CD14-positive monocyte (primary cell): ENCODE results near the gene PGM5. TPM values are rescaled to one million over a fixed set of nuclear protein-coding genes. Genes with fewer than 3 reads are reported as not detected.
A peak's percentile ranks its signal among the peaks of the same experiment; 100 is the strongest.

Source experiments
- DNase-seq, 3 donors: peaks; one replicate each; pipeline ENCODE4 v3.0.0-alpha.2; 2011 to 2022
- H2AFZ ChIP-seq: 2 replicates; pipeline ENCODE4 v1.6.0; 2012; ENCODE audit warnings: mild to moderate bottlenecking, low read depth, low read length, inconsistent platforms; ENCODE audit not compliant: insufficient read depth, poor library complexity, severe bottlenecking
- H3K27ac ChIP-seq, 2 donors: 1 replicate in 1 of 2; 2 replicates in 1 of 2; pipeline ENCODE4 v1.5.1; 2012 to 2013; ENCODE audit warnings: low read length in 2 of 2, control low read depth in 1 of 2, inconsistent platforms in 1 of 2, low read depth in 1 of 2, mild to moderate bottlenecking in 1 of 2
- H3K27me3 ChIP-seq, 2 donors: one replicate each; pipeline versions ENCODE4 v1.6.0 to v1.6.1; 2011 to 2013; ENCODE audit warnings: low read length in 2 of 2; ENCODE audit not compliant: control insufficient read depth in 2 of 2, insufficient read depth in 2 of 2
- H3K36me3 ChIP-seq, 2 donors: replicated peaks in 1 of 2; 1 replicate in 1 of 2; 2 replicates in 1 of 2; pipeline versions ENCODE4 v1.5.1 to v1.6.1; 2012 to 2013; ENCODE audit warnings: low read length in 2 of 2, control low read depth in 1 of 2, inconsistent platforms in 1 of 2, mild to moderate bottlenecking in 1 of 2; ENCODE audit not compliant: insufficient read depth in 2 of 2, control insufficient read depth in 1 of 2
- H3K4me1 ChIP-seq, 2 donors: 1 replicate in 1 of 2; 2 replicates in 1 of 2; pipeline versions ENCODE4 v1.5.1 to v1.6.1; 2012 to 2013; ENCODE audit warnings: low read length in 2 of 2, control low read depth in 1 of 2, inconsistent platforms in 1 of 2, mild to moderate bottlenecking in 1 of 2, moderate library complexity in 1 of 2; ENCODE audit not compliant: insufficient read depth in 2 of 2, control insufficient read depth in 1 of 2
- H3K4me2 ChIP-seq: replicated peaks from 2 replicates; pipeline ENCODE3; 2012; ENCODE audit warnings: low read length, moderate library complexity, mild to moderate bottlenecking; ENCODE audit not compliant: poor library complexity, severe bottlenecking; ENCODE audit errors: extremely low read depth
- H3K4me3 ChIP-seq, 3 experiments: fragments of 200-600 bp in 1 of 3; sonication (generic) in 1 of 3; replicated peaks in 1 of 3; 1 replicate in 2 of 3; 2 replicates in 1 of 3; pipeline ENCODE4 v1.5.1; 2011 to 2013; ENCODE audit warnings: low read length in 3 of 3, mild to moderate bottlenecking in 3 of 3, control low read depth in 2 of 3, low read depth in 2 of 3, inconsistent platforms in 1 of 3, moderate library complexity in 1 of 3
- H3K79me2 ChIP-seq: 2 replicates; pipeline ENCODE4 v1.6.0; 2012; ENCODE audit warnings: mild to moderate bottlenecking, control low read depth, inconsistent platforms, low read length, moderate library complexity; ENCODE audit not compliant: insufficient read depth
- H3K9ac ChIP-seq: 2 replicates; pipeline ENCODE4 v1.6.0; 2017; ENCODE audit warnings: low read length, mild to moderate bottlenecking; ENCODE audit not compliant: insufficient read depth, poor library complexity, severe bottlenecking
- H3K9me3 ChIP-seq, 2 donors: replicated peaks in 1 of 2; 1 replicate in 1 of 2; 2 replicates in 1 of 2; pipeline versions ENCODE4 v1.5.1 to v1.6.1; 2012 to 2013; ENCODE audit warnings: low read length in 2 of 2, control low read depth in 1 of 2; ENCODE audit not compliant: control insufficient read depth in 1 of 2, insufficient read depth in 1 of 2
- H4K20me1 ChIP-seq: 2 replicates; pipeline ENCODE4 v1.6.0; 2012; ENCODE audit warnings: mild to moderate bottlenecking, low read length, control low read depth, moderate library complexity; ENCODE audit not compliant: insufficient read depth
- H3K27ac Mint-ChIP-seq, 7 donors: one replicate each; pipeline ENCODE4 v1.8.0; 2020; ENCODE audit warnings: mild to moderate bottlenecking in 7 of 7, mixed read lengths in 7 of 7, moderate library complexity in 6 of 7, inconsistent platforms in 2 of 7
- H3K27me3 Mint-ChIP-seq, 3 donors: one replicate each; pipeline ENCODE4 v1.8.0; 2021 to 2022; ENCODE audit warnings: low read depth in 3 of 3, mild to moderate bottlenecking in 3 of 3, mixed read lengths in 3 of 3, moderate library complexity in 3 of 3, inconsistent platforms in 1 of 3
- H3K36me3 Mint-ChIP-seq, 2 donors: one replicate each; pipeline ENCODE4 v1.8.0; 2020; ENCODE audit warnings: mixed read lengths in 2 of 2, inconsistent platforms in 1 of 2, mild to moderate bottlenecking in 1 of 2
- H3K4me1 Mint-ChIP-seq: one replicate; pipeline ENCODE4 v1.8.0; 2020; ENCODE audit warnings: mild to moderate bottlenecking, mixed read lengths
- H3K4me3 Mint-ChIP-seq, 2 donors: one replicate each; pipeline ENCODE4 v1.8.0; 2020; ENCODE audit warnings: mild to moderate bottlenecking in 2 of 2, mixed read lengths in 2 of 2, moderate library complexity in 1 of 2
- H3K9me3 Mint-ChIP-seq, 7 donors: one replicate each; pipeline ENCODE4 v1.8.0; 2020 to 2022; ENCODE audit warnings: mixed read lengths in 7 of 7, mild to moderate bottlenecking in 6 of 7, moderate library complexity in 6 of 7, inconsistent platforms in 2 of 7
- WGBS: methylation state at CpG from one replicate; pipeline ENCODE4 v1.1.5; 2013; ENCODE audit warnings: missing lambda C conversion rate; ENCODE audit not compliant: insufficient coverage; 5-methylcytosine and 5-hydroxymethylcytosine counted together
- intact Hi-C, 2 donors: fragments of 100-400 bp; cut with micrococcal nuclease; formaldehyde crosslinking; loops; one replicate each; pipeline versions ENCODE4 v1.15.0 to v1.15.1; 2023
- polyA plus RNA-seq, 3 donors: library from polyadenylated mRNA; depleted of rRNA in 1 of 3; unstranded in 2 of 3; stranded (reverse) in 1 of 3; fragments of 300-500 nt in 2 of 3; fragments of >200 nt in 1 of 3; fragmentation: Illumina TruSeq in 2 of 3; gene quantifications; 1 replicate in 2 of 3; 2 replicates in 1 of 3; pipeline ENCODE4 v1.2.3, GENCODE V29; 2012 to 2021
- TF ChIP-seq, protein P1 (sequence below): fragments of 200-600 bp; IDR thresholded peaks from one replicate; pipeline ENCODE4 v1.8.0; 2022; ENCODE audit warnings: antibody characterized with exemption, mild to moderate bottlenecking

PGM5 gene
- polyA plus RNA-seq, 3 donors: 0.35 to 1.2 (median 1.1) TPM

- intact Hi-C loops: no loop called here
- Histone ChIP-seq H3K79me2 (no peaks in the 10 kb centered on the region), H3K27ac (no peak overlapping the region), H3K9me3 (no peaks in the 10 kb centered on the region), H3K4me2 (no peak overlapping the region), H3K4me3 (no peak overlapping the region), H3K4me1 (no peaks in the 10 kb centered on the region), H3K27me3 (no peaks in the 10 kb centered on the region), H3K9ac (no peak overlapping the region), H4K20me1 (no peaks in the 10 kb centered on the region), H2AFZ (no peak overlapping the region), H3K36me3 (no peaks in the 10 kb centered on the region)
- 100% methylated on average over 2 of the region's 3 CpGs for whole genome bisulfite sequencing
- Mint-ChIP-seq H3K9me3 (peaks cover 0 to 3% (median 0%) of the 10 kb centered on the region in 7 donors), H3K36me3 (no peaks in the 10 kb centered on the region), H3K27me3 (peaks cover 2 to 4% (median 2%) of the 10 kb centered on the region in 3 donors), H3K4me3 (no peak overlapping the region), H3K27ac (no peak overlapping the region), H3K4me1 (no peaks in the 10 kb centered on the region)
- TF ChIP-seq, protein P1, sequence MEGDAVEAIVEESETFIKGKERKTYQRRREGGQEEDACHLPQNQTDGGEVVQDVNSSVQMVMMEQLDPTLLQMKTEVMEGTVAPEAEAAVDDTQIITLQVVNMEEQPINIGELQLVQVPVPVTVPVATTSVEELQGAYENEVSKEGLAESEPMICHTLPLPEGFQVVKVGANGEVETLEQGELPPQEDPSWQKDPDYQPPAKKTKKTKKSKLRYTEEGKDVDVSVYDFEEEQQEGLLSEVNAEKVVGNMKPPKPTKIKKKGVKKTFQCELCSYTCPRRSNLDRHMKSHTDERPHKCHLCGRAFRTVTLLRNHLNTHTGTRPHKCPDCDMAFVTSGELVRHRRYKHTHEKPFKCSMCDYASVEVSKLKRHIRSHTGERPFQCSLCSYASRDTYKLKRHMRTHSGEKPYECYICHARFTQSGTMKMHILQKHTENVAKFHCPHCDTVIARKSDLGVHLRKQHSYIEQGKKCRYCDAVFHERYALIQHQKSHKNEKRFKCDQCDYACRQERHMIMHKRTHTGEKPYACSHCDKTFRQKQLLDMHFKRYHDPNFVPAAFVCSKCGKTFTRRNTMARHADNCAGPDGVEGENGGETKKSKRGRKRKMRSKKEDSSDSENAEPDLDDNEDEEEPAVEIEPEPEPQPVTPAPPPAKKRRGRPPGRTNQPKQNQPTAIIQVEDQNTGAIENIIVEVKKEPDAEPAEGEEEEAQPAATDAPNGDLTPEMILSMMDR: peak; percentile 3
- DNase-seq: no peak
Observed at GRCh38 chr9:68417762-68418161, 61.4 kb downstream of the PGM5 start.

- Histone ChIP-seq H3K27ac (no peak overlapping the region), H2AFZ (no peak overlapping the region), H3K36me3 (no peaks in the 10 kb centered on the region), H4K20me1 (no peaks in the 10 kb centered on the region), H3K79me2 (no peaks in the 10 kb centered on the region), H3K4me1 (no peaks in the 10 kb centered on the region), H3K9ac (no peak overlapping the region), H3K27me3 (no peaks in the 10 kb centered on the region), H3K4me3 (no peak overlapping the region), H3K9me3 (no peaks in the 10 kb centered on the region), H3K4me2 (no peak overlapping the region)
- Mint-ChIP-seq H3K4me3 (no peak overlapping the region), H3K27me3 (peaks cover 2 to 4% (median 2%) of the 10 kb centered on the region in 3 donors), H3K27ac (no peak overlapping the region), H3K36me3 (no peaks in the 10 kb centered on the region), H3K4me1 (no peaks in the 10 kb centered on the region), H3K9me3 (peaks cover 0 to 6% (median 0%) of the 10 kb centered on the region in 7 donors)
- DNase-seq: no peak
- 95% methylated on average over 6 of the region's 11 CpGs for WGBS
- intact Hi-C loops: no loop called here
- TF ChIP-seq, protein P1: no peak
Observed at GRCh38 chr9:68418259-68418845, 61.9 kb downstream of the PGM5 start.
